Astrocyte of the spinal cord (primary cell): ENCODE data around the gene SRP9.
A peak's percentile ranks its signal among the peaks of the same experiment; 100 is the strongest.

Source experiments
- DNase-seq: peaks from one replicate; pipeline ENCODE4 v3.0.0; 2011; ENCODE audit warnings: low read depth, low spot score
- H3K4me3 ChIP-seq: 2 replicates; pipeline ENCODE4 v1.5.1; 2011; ENCODE audit warnings: low read depth, mild to moderate bottlenecking, low read length, moderate library complexity
- CTCF ChIP-seq: IDR thresholded peaks from 2 replicates; pipeline ENCODE4 v1.5.1; 2012; ENCODE audit warnings: low read depth, mild to moderate bottlenecking, low read length, inconsistent platforms
- in situ Hi-C: cut with HindIII; loops from 2 replicates; pipeline ENCODE4 v1.10.0; 2017; ENCODE audit warnings: low sequenced_read_pairs

The SRP9 gene

DNA sequence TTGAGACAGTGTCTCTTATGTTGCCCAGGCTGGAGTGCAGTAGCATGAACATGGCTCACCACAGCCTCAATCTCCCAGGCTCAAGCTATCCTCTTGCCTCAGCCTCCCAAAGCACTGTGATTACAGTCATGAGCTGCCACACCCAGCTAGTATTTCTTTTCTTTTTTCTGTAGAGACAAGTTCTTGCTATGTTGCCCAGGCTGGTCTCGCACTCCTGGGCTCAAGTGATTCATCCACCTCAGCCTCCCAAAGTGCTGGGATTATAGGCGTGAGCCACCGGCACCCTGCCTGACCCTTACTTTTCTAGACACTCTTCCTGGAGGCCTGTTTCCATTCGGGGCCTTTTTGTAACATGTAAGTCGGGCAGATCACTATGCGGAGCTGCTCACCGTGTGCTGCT lies 30.1 kb upstream of the SRP9 start:
- in situ Hi-C loops: no loop called here
- no peak overlapping the region for H3K4me3 ChIP-seq

DNA sequence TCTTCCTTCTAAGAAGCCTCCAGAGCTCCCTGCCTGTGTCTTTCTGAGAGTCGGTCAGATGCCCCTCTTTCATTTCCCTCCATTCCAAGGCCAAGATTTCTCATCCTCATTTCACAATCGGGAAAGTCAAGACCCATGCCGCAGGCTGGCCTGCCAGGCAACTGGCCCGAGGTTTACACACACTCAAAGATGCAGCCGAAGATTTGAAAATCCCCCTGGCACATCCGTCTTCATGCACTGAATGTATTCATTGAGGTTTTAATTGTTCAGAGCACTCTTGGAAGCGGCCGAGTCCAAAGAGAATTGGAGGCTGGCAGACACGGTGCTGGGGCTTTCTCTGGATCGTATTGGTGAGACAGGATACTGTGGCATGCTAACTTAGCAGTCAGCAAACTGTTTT lies 29.1 kb upstream of the SRP9 start:
- in situ Hi-C loops: no loop called here
- TF ChIP-seq CTCF: no peak
- DNase-seq: no peak
- no peak overlapping the region for H3K4me3 ChIP-seq

More for the DNA sequence above, 30.1 kb upstream of the SRP9 start:
- peak; percentile 55 for DNase-seq
- no peak for TF ChIP-seq CTCF

GRCh38 chr1:225749706-225750105 lies 27.9 kb upstream of the SRP9 start:
- DNase-seq: no peak
- in situ Hi-C loops: no loop called here
- no peak for TF ChIP-seq CTCF
- no peak overlapping the region for H3K4me3 ChIP-seq

GRCh38 chr1:225750420-225750819 lies 27.2 kb upstream of the SRP9 start:
- no peak overlapping the region for H3K4me3 ChIP-seq
- in situ Hi-C loops: no loop called here
- TF ChIP-seq CTCF: no peak
- DNase-seq: no peak

- no peak overlapping the region for H3K4me3 ChIP-seq
- DNase-seq: no peak
- in situ Hi-C loops: no loop called here
- no peak for TF ChIP-seq CTCF
These were observed 26.5 kb upstream of the SRP9 start for GRCh38 chr1:225750875-225751824.

- in situ Hi-C loops: no loop called here
These were observed 25.4 kb upstream of the SRP9 start for GRCh38 chr1:225752245-225752644.

More at GRCh38 chr1:225752245-225752644, 25.4 kb upstream of the SRP9 start:
- no peak for TF ChIP-seq CTCF
- H3K4me3 ChIP-seq: no peak overlapping the region
- DNase-seq: no peak
